HuH-7.5 (cell line): Measurements from ENCODE around the gene COA6.
"Not testable (repeated sequence)": the region's sequence is repeated elsewhere in the genome, so short reads cannot be mapped to it uniquely, and the experiment has no call there.

Experiments
- DNase-seq: peaks from one replicate; pipeline ENCODE4 v3.0.0; 2011; ENCODE audit warnings: low spot score

Gene COA6

GRCh38 chr1:234369784-234370183 lies 3.5 kb upstream of the COA6 start:
- DNase-seq: no peak

DNA sequence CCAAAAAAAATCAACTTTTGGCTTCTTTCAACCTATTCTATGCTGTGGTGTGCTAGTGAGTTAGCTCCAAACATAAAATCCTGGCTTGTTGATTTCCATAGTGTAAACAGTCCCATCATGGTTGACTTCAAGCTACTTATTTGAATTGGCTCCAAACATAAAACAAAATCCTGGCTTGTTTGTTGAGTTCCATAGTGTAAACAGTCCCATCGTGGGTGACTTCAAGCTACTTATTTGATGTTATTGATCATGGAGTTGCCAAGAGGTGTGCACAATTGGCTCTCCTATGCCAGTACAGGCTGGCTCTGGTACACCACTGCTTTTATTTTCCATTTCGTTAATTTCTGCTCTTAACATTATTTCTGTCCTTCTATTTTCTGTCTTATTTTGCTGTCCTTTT lies 1.8 kb upstream of the COA6 start:
- DNase-seq: no peak

DNA sequence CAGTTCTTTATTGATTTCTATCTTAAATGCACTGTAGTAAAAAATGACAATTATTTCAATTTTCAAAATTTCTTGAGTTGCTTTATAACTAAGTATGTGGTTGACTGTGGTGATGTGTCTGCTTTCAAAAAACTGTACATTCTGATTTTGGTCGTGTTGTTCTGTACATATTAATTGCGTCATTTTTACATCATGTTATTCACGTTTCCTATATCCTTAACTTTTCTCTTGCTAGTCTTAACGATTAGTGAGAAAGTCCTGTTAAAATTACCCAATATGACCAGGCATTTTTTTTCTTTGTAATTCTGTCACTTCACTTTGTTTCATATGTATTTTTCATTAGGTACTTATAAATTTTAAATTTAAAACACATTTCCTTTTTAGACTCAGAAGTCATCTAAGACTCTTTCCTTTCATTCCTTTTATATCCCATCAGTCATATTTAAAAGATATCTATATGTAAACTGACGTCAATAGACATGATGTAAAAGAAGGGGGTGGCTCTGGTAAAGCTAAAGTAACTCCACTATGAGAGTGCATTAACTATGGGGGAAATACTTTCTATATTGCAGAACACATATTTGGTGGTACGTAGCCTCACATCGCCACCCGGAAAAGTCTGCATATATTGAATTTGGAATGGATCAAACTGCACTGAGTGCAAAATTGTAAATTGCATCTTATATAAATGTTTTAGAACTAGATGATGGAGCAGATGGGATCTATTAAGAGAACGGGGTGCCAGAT lies 1.1 kb upstream of the COA6 start:
- no peak for DNase-seq

- no peak for DNase-seq
Observed at GRCh38 chr1:234373959-234374254, 651 bp downstream of the COA6 start.

- no peak for DNase-seq
Observed at GRCh38 chr1:234375672-234376071, 2.4 kb downstream of the COA6 start.

GRCh38 chr1:234379591-234380109 lies 6.4 kb downstream of the COA6 start:
- not testable (repeated sequence) for DNase-seq

DNA sequence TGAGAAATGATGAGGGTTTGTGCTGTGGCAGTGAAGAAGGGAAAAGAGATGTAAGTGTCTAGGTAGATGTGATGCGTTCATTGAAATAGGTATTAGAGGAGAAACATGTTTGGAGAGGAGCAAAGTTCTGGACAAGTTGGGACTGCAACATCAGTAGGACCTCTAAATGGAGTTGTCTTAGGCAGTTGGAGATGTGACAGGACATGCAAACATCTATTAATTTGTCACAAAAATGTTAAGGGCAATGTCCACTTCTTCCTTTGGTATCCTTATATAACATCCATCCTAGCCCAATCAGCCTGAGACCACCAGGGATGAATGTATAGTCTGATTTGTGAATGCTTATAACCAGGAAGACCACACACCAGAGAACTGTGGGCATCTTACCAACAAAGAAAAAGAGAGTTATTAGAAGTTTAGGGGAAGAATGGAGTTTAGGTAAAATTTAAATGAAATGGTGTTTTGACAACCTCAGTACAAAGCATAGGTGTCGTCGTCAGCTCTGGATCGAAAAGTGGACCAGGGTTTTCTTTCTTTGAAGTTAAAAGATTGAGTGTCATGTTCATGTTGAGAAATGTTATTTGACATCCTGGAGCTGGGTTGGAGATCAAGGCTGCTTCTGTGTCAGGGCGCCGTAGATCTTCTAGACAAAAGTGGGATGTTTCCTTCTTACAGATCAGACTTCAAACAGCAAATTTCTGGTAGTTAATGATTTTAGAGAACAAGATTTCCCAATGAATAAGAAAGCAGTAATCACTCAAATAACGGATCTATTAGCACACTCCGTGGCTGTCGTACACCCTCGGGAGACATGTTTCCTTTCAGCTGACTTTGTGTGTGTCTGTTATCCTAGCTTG lies 8.7 kb downstream of the COA6 start:
- no peak for DNase-seq

GRCh38 chr1:234386122-234386521 lies 12.9 kb downstream of the COA6 start:
- DNase-seq: no peak

- no peak for DNase-seq
Observed at GRCh38 chr1:234388094-234388493, 14.8 kb downstream of the COA6 start.

GRCh38 chr1:234393190-234393589 lies 19.9 kb downstream of the COA6 start:
- no peak for DNase-seq

DNA sequence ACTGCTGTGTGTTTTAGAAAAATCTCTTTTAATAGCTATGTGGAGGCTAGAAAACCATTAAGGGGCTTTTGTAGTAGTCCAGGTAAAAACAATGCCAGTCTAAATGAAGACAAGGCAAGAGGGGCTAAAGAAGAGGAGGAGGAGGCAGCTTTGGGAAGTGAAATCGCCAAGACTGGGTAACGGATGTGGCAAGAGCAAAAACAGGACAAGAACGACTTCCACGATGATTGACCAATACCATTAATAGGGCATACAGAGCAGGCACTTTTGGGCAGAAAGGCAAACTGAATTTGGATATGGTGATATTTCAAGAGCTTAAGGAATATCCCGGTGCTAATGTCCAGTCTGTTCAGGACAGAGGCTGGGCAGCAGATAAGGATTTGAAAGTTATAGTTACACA lies 22.0 kb downstream of the COA6 start:
- DNase-seq: no peak

- DNase-seq: no peak
Observed at GRCh38 chr1:234396092-234396491, 22.8 kb downstream of the COA6 start.

GRCh38 chr1:234396871-234397270 lies 23.6 kb downstream of the COA6 start:
- DNase-seq: no peak

DNA sequence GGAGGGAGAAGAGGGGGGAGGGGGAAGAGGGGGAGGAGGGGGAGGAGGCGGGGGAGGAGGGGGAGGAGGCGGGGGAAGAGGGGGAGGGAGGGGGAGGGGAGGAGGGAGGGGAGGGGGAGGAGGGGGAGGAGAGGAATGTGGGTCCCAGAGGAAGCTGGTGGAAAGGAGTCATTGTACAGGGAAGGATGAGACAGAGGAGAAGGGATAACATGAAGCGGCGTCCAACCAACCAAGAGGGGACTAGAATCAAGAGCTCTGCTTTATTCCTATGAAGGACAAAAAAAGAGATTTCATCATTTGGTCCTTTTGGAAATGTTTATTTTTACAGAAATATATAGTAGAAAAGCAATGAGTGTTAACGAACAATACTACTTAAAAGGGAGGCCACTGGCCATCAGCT lies 24.5 kb downstream of the COA6 start:
- DNase-seq: no peak

DNA sequence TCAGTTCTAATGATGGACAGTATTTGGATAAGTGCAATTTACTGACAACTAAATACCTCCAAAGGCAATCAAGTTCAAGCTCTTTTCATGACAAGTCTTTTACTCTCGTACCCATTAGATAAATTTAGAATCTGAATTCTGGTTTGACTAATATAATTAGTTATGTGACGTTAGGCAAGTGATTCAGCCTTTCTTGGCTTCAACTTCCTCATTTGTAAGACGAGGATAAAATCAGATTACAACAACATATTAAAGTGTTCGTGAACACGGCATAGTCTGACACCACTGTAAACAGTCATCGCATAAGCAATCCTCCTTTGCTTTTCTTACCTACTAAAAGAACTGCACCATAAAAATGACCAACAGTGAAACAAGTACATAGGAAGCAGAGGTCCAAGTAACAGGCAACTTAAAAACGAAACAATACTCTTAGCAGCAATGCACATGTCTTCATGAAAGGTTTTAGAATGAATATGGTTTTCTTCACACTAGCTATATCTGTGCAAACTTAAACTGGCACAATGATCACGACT lies 25.7 kb downstream of the COA6 start:
- DNase-seq: no peak

GRCh38 chr1:234399515-234399914 lies 26.3 kb downstream of the COA6 start:
- not testable (repeated sequence) for DNase-seq

- no peak for DNase-seq
Observed at GRCh38 chr1:234400773-234401172, 27.5 kb downstream of the COA6 start.

GRCh38 chr1:234401658-234402057 lies 28.4 kb downstream of the COA6 start:
- no peak for DNase-seq

GRCh38 chr1:234402939-234403338 lies 29.7 kb downstream of the COA6 start:
- no peak for DNase-seq

DNA sequence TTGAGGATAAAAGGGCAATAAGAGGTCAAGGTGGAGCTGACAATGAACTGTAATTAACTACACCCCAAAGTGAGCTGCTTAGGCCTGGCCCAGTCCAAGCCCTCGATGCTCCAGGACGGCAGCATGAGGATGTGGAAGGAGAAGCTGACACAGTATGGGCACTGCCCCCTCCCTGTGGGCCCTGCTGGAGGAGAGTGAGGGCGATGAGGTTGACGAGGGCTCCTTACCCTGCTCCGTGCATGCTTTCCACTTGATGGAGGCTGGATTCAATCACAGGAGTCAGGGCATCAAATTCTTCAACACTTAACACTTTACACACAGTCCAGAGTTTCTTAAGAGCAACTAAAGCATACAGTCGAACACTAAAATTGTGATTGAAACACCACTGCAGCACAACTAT lies 32.4 kb downstream of the COA6 start:
- no peak for DNase-seq

DNA sequence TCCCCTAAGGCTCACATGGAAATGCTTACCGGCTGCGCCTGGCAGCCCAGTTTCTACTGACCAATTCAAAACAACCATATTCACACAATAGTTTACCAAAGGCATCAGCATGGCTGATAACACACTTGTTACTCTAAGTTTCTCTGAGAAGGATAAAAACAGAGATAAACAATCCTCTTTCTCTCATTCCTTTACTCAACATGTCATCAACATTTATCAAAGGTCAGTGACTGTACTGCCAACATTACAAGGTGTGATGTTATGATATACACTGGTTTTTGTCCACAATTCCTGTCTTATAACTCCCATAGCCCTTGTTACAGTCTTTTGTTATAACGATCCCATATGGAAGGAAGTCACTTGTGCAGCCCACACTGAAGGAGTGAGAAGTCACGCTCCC lies 33.6 kb downstream of the COA6 start:
- DNase-seq: no peak

- DNase-seq: no peak
Observed at GRCh38 chr1:234408757-234409156, 35.5 kb downstream of the COA6 start.

GRCh38 chr1:234409328-234409727 lies 36.1 kb downstream of the COA6 start:
- DNase-seq: no peak
